GM18907 (cell line): ENCODE measurements around the gene TCP10L.
"Not testable (repeated sequence)": the region's sequence is repeated elsewhere in the genome, so short reads cannot be mapped to it uniquely, and the experiment has no call there.

Source experiments
- ATAC-seq: cut with Tn5 transposase; IDR thresholded peaks from one replicate; pipeline ENCODE4 v1.9.1; 2021; ENCODE audit warnings: mild to moderate bottlenecking, moderate library complexity; ENCODE audit not compliant: unreplicated experiment

The TCP10L gene

DNA sequence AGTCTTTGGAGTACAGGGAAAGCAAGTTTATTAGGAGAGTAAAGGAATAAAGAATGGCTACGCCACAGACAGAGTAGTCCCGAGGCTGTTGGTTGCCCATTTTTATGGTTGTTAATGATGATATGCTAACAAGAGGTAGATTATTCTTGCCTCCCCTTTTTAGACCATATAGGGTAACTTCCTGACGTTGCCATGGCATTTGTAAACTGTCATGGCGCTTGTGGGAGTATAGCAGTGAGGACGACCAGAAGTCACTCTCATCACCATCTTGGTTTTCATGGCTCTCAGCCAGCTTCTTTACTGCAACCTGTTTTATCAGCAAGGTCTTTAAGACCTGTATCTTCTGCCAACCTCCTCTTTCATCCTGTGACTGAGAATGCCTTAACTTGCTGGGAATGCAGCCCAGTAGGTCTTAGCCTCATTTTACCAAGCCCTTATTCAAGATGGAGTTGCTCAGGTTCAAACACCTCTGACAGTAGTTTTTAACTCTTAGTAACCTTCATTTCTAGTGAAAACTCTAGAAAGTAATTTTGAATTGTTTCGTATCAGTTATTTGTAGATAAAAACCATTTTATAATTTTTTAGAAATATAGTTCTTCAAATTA is 26.2 kb downstream of the TCP10L start:
- ATAC-seq: no peak

DNA sequence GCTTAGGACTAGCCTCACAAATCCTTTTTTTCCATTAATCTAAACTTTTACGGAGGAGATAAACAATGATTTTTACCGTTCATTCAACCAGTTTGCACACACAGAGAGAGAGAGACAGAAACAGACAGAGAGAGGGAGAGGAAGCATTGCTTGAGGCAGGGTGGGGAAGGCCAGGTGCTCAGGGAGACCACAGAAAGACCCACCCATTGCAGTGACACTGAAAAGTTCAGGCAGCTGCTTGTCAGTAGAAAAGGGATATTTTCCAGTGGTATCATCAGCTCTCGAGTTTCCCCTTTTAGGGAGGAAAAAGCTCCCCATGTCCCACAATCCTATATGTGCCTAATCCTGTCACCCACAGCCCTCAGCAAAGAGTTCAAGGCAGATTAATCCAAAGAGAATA is 27.2 kb downstream of the TCP10L start:
- ATAC-seq: no peak

DNA sequence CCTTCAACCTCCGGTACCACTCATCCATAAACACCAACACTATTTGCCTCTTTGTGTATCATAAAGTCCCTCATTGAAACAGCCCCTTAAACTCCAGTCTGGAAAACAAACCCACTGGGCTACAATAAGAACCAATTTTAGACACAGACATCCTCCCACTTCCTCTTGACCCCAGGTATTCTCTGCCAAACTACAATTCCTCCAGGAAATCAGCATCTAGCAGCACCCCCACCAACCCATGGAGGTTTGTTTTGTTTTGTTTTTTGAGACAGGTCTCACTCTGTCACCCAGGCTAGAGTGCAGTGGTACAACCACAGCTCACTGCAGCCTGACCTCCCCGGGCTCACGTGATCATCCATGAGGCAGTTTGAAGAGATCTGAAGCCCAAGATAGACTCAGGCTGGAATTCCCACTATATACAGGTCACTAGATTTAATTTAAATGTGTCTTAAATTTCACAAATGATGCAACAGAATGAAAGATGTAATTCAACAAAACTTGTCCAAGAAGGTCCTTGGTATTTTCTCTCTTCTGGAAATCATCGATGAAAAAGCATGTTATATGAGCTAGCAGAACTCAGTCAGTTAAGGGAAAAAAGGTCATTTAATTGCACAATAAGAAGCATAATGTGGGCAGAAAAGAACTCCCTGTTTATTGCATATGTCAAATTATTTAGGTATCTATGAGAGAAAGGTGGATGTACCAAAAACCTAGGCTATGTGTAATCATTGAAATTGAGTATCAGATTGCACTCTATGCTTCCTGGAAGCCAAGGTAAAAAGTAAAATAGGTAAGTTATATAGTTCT is 30.3 kb downstream of the TCP10L start:
- ATAC-seq: no peak

DNA sequence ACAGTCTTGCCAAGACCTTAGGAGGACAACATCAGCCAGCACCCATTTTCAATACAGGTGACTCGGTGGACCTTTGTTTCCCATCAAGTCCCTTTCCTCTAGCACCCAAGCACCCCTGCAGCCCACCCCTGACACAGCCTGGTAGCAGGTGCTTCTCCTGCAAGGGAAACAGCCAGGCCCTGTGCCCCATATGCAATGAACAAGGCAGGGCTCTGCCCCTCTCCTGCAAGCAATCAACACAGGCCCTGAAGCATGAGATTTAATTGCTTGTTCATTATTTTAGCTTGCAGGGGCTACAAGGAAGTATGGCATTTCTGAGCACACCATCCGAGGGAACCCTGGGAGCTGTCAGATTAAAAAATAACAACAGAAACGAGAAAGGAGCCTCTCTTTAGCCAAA is 35.4 kb downstream of the TCP10L start:
- no peak for ATAC-seq

DNA sequence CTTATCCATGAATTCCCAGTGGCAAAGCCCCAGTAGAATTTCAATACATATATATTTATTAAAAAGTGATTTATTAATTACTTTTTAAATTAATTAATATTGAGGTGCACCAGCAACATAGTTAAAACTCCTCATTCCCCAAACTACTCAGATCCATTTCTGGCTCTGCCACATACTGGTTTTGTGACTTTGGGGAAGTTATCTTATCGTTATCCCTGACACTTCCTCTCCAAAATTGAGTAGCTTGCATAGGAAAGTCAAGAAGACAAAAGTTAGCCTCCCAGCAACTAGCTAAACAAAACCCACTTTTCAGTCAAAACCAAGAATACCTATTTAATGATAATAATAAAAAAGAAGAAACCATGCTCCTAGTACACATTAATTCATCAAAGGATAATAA is 35.9 kb downstream of the TCP10L start:
- ATAC-seq: no peak

- ATAC-seq: no peak
Measured at GRCh38 chr21:32548978-32549377, 36.3 kb downstream of the TCP10L start.

GRCh38 chr21:32547018-32547417 is 38.3 kb downstream of the TCP10L start:
- no peak for ATAC-seq

- no peak for ATAC-seq
Measured at GRCh38 chr21:32545948-32546441, 39.3 kb downstream of the TCP10L start.

GRCh38 chr21:32544697-32545096 is 40.6 kb downstream of the TCP10L start:
- no peak for ATAC-seq

GRCh38 chr21:32543975-32544374 is 41.3 kb downstream of the TCP10L start:
- ATAC-seq: no peak

GRCh38 chr21:32543056-32543455 is 42.3 kb downstream of the TCP10L start:
- ATAC-seq: not testable (repeated sequence)

DNA sequence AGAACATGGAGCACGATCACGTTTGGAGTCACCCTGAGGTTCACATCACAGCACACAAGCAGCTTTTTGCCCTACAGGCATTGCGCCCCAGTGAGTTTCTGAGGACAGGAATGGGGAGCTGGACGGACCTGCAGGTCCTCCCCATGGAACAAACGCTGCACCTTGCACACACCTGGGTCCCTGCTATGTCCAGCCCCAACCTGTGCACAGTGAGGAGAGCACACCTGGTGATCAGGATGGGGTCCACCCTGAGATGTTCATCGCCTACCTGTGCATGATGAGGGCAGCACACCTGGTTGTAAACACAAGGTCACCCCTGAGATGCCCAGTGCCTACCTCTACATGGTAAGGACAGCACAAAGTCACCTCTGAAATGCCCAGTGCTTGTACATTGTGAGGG is 45.9 kb downstream of the TCP10L start:
- ATAC-seq: no peak

DNA sequence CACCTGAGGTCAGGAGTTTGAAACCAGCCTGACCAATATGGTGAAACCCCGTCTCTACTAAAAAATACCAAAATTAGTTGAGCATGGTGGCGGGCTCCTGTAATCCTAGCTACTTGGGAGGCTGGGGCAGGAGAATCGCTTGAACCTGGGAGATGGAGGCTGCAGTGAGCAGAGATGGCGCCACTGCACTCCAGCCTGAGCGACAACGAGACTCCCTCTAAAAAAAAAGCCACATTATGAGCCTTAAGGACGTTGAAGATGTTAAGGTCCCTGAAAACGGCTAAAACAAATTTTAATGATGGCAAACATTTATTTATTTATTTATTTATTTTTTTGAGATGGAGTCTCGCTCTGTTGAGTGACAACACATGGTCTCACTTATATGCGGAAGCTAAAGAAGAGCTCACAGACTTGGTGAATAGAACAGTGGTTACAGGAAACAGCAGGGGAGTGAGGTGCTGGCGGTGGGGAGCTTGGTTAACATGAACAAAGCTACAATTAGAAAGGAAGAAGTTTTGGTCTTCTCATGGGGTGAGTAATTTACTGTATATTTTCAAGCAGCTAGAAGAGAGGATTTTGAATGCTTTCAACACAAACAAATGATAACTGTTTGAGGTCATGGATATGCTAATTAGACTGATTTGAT is 47.1 kb downstream of the TCP10L start:
- no peak for ATAC-seq

GRCh38 chr21:32537569-32537881 is 47.8 kb downstream of the TCP10L start:
- ATAC-seq: no peak

GRCh38 chr21:32535612-32536011 is 49.7 kb downstream of the TCP10L start:
- no peak for ATAC-seq

GRCh38 chr21:32534113-32534512 is 51.2 kb downstream of the TCP10L start:
- ATAC-seq: no peak

DNA sequence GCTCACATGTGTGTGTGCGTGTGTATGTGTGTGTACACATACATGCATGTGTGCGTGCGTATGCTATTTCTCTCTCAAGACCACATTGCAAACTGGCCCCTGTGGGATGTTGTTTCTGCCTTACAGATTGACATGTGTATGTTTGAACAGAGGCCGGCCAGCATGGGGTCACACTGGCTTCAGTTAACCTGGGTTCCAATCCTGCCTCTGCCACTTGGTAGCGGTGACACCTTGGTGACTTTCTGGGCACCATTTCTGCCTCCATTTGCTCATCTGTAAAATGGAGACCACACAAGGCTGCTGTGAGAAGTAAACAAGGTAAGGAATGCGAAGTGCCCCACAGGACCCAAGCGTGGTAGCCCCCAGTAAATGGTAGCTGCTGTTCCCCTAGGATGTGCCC is 51.7 kb downstream of the TCP10L start:
- no peak for ATAC-seq

- no peak for ATAC-seq
Measured at GRCh38 chr21:32533053-32533452, 52.3 kb downstream of the TCP10L start.

DNA sequence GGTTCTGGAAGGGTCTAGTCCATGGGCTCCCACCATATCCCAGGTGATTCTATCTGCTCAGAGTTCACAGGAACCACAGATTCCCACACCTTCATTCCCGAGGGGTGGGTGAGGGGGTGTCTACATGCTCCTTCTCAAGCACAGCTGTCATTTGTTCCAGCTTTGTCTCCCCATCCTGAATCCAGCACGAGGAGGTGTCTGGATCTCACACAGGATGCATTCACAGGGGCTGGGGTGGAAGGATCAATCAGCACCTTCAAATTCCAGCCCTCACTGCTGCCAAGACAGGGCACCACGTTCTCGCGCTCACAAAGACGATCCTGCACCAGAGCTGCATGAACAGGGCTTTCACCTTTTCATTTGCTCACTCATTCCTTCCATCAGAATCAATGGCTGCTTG is 52.7 kb downstream of the TCP10L start:
- ATAC-seq: no peak

GRCh38 chr21:32531561-32531960 is 53.8 kb downstream of the TCP10L start:
- ATAC-seq: not testable (repeated sequence)

GRCh38 chr21:32530809-32531208 is 54.5 kb downstream of the TCP10L start:
- ATAC-seq: not testable (repeated sequence)

- ATAC-seq: no peak
Measured at GRCh38 chr21:32529679-32530078, 55.6 kb downstream of the TCP10L start.
